AG08396 (cell line): ENCODE measurements around the gene CCDC148.
A peak's percentile ranks its signal among the peaks of the same experiment; 100 is the strongest.

Experiments
- DNase-seq: peaks from one replicate; pipeline ENCODE4 v3.0.0; 2012; ENCODE audit warnings: low spot score, mixed read lengths

CCDC148 gene

GRCh38 chr2:158432117-158432516 lies 24.4 kb downstream of the CCDC148 start:
- DNase-seq: no peak

GRCh38 chr2:158414538-158414937 lies 42.0 kb downstream of the CCDC148 start:
- peak; percentile 52 for DNase-seq

GRCh38 chr2:158413581-158413980 lies 43.0 kb downstream of the CCDC148 start:
- DNase-seq: no peak

- DNase-seq: peak; percentile 23
Measured at GRCh38 chr2:158412206-158412605, 44.3 kb downstream of the CCDC148 start.

GRCh38 chr2:158411748-158412147 lies 44.8 kb downstream of the CCDC148 start:
- DNase-seq: no peak

- DNase-seq: no peak
Measured at GRCh38 chr2:158410132-158410531, 46.4 kb downstream of the CCDC148 start.

- DNase-seq: no peak
Measured at GRCh38 chr2:158407031-158407430, 49.5 kb downstream of the CCDC148 start.

- no peak for DNase-seq
Measured at GRCh38 chr2:158405341-158405740, 51.2 kb downstream of the CCDC148 start.

- DNase-seq: no peak
Measured at GRCh38 chr2:158403237-158403636, 53.3 kb downstream of the CCDC148 start.

GRCh38 chr2:158402665-158403064 lies 53.9 kb downstream of the CCDC148 start:
- no peak for DNase-seq

- peak; percentile 29 for DNase-seq
Measured at GRCh38 chr2:158395166-158395565, 61.4 kb downstream of the CCDC148 start.

- no peak for DNase-seq
Measured at GRCh38 chr2:158394453-158394852, 62.1 kb downstream of the CCDC148 start.

GRCh38 chr2:158393886-158394285 lies 62.7 kb downstream of the CCDC148 start:
- no peak for DNase-seq

- no peak for DNase-seq
Measured at GRCh38 chr2:158392687-158393086, 63.9 kb downstream of the CCDC148 start.

- DNase-seq: no peak
Measured at GRCh38 chr2:158391876-158392275, 64.7 kb downstream of the CCDC148 start.

GRCh38 chr2:158391361-158391760 lies 65.2 kb downstream of the CCDC148 start:
- DNase-seq: no peak

- no peak for DNase-seq
Measured at GRCh38 chr2:158388159-158388558, 68.4 kb downstream of the CCDC148 start.

GRCh38 chr2:158385646-158386045 lies 70.9 kb downstream of the CCDC148 start:
- DNase-seq: no peak

GRCh38 chr2:158381978-158382377 lies 74.6 kb downstream of the CCDC148 start:
- DNase-seq: no peak

- no peak for DNase-seq
Measured at GRCh38 chr2:158381205-158381604, 75.3 kb downstream of the CCDC148 start.

GRCh38 chr2:158380746-158381145 lies 75.8 kb downstream of the CCDC148 start:
- no peak for DNase-seq

GRCh38 chr2:158378926-158379325 lies 77.6 kb downstream of the CCDC148 start:
- no peak for DNase-seq

GRCh38 chr2:158366342-158366741 lies 90.2 kb downstream of the CCDC148 start:
- no peak for DNase-seq

- no peak for DNase-seq
Measured at GRCh38 chr2:158359846-158360245, 96.7 kb downstream of the CCDC148 start.

GRCh38 chr2:158357699-158358098 lies 98.9 kb downstream of the CCDC148 start:
- DNase-seq: no peak
